HG02678 (cell line): ENCODE measurements around the gene OR4D2.

Source experiments
- ATAC-seq: cut with Tn5 transposase; IDR thresholded peaks from one replicate; pipeline ENCODE4 v1.9.1; 2021; ENCODE audit warnings: mild to moderate bottlenecking, moderate library complexity; ENCODE audit not compliant: unreplicated experiment

The OR4D2 gene

GRCh38 chr17:58172369-58173071 lies 5.7 kb downstream of the OR4D2 start:
- no peak for ATAC-seq

GRCh38 chr17:58174871-58175270 lies 8.1 kb downstream of the OR4D2 start:
- no peak for ATAC-seq

- ATAC-seq, result no peak
Observed at GRCh38 chr17:58176200-58176599, 9.4 kb downstream of the OR4D2 start.

GRCh38 chr17:58181796-58182195 lies 15.0 kb downstream of the OR4D2 start:
- no peak for ATAC-seq

- no peak for ATAC-seq
Observed at GRCh38 chr17:58183514-58183913, 16.7 kb downstream of the OR4D2 start.

GRCh38 chr17:58184308-58184985 lies 17.7 kb downstream of the OR4D2 start:
- ATAC-seq, result no peak

- no peak for ATAC-seq
Observed at GRCh38 chr17:58184986-58185761, 18.4 kb downstream of the OR4D2 start.

- ATAC-seq, result no peak
Observed at GRCh38 chr17:58186591-58186990, 19.8 kb downstream of the OR4D2 start.

- no peak for ATAC-seq
Observed at GRCh38 chr17:58187063-58187462, 20.3 kb downstream of the OR4D2 start.

- ATAC-seq, result no peak
Observed at GRCh38 chr17:58187675-58188074, 20.9 kb downstream of the OR4D2 start.

GRCh38 chr17:58189436-58190146 lies 22.8 kb downstream of the OR4D2 start:
- ATAC-seq, result no peak

GRCh38 chr17:58191241-58191896 lies 24.6 kb downstream of the OR4D2 start:
- no peak for ATAC-seq

GRCh38 chr17:58192612-58193011 lies 25.8 kb downstream of the OR4D2 start, which contains the start of gene EPX:
Gene EPX (plus strand): TSS chr17:58192726. CDS start chr17:58192847, 121 bp downstream.
- ATAC-seq, result no peak

- ATAC-seq, result no peak
Observed at GRCh38 chr17:58193641-58194255, 27.0 kb downstream of the OR4D2 start.

- ATAC-seq, result no peak
Observed at GRCh38 chr17:58195518-58196123, 28.8 kb downstream of the OR4D2 start.

- ATAC-seq, result no peak
Observed at GRCh38 chr17:58196610-58197009, 29.8 kb downstream of the OR4D2 start.

- ATAC-seq, result no peak
Observed at GRCh38 chr17:58200024-58200633, 33.3 kb downstream of the OR4D2 start.

GRCh38 chr17:58202859-58203258 lies 36.1 kb downstream of the OR4D2 start:
- no peak for ATAC-seq

GRCh38 chr17:58204796-58205195 lies 38.0 kb downstream of the OR4D2 start:
- no peak for ATAC-seq
